Prostate gland (tissue), 2 donors: ENCODE results near the gene ZC3H12D. TPM values are rescaled to one million over a fixed set of nuclear protein-coding genes. Genes with fewer than 3 reads are reported as not detected.

Experiments
- DNase-seq: peaks from one replicate; pipeline ENCODE4 v3.0.0-alpha.2; 2019; ENCODE audit warnings: low spot score
- H3K27ac ChIP-seq, 2 donors: fragments of 200-600 bp; sonication (generic); 2 replicates each; pipeline ENCODE4 v1.5.1; 2017 to 2019
- H3K27me3 ChIP-seq: fragments of 200-600 bp; sonication (generic); replicated peaks from 2 replicates; pipeline ENCODE4 v1.5.1; 2019; ENCODE audit not compliant: insufficient read depth
- H3K36me3 ChIP-seq, 2 donors: fragments of 200-600 bp; sonication (generic); 1 replicate in 1 of 2; 2 replicates in 1 of 2; pipeline versions ENCODE4 v1.5.1 to v1.8.1; 2017 to 2019
- H3K4me1 ChIP-seq: fragments of 200-600 bp; sonication (generic); replicated peaks from 2 replicates; pipeline ENCODE4 v1.5.1; 2019
- H3K4me3 ChIP-seq, 2 donors: fragments of 200-600 bp; sonication (generic); 2 replicates each; pipeline ENCODE4 v1.5.1; 2017 to 2019
- H3K9me3 ChIP-seq: fragments of 200-600 bp; sonication (generic); 2 replicates; pipeline ENCODE4 v1.5.1; 2017
- CTCF ChIP-seq, 4 experiments: fragments of 200-600 bp in 2 of 4; fragments of 450-650 bp in 2 of 4; sonication (generic) in 2 of 4; IDR thresholded peaks; 1 replicate in 3 of 4; 2 replicates in 1 of 4; pipeline ENCODE4 v1.5.1; 2016 to 2019; ENCODE audit warnings: antibody characterized with exemption in 4 of 4, mild to moderate bottlenecking in 2 of 4, moderate library complexity in 2 of 4
- POLR2A ChIP-seq: fragments of 450-650 bp; IDR thresholded peaks from one replicate; pipeline ENCODE4 v1.6.1; 2016; ENCODE audit warnings: antibody characterized with exemption, mild to moderate bottlenecking
- POLR2AphosphoS5 ChIP-seq: sonication (generic); formaldehyde crosslinking; IDR thresholded peaks from one replicate; pipeline ENCODE4 v1.6.1; 2017; ENCODE audit warnings: antibody characterized with exemption
- WGBS: methylation state at CpG from one replicate; pipeline ENCODE4 v1.1.5; 2018; 5-methylcytosine and 5-hydroxymethylcytosine counted together
- intact Hi-C: fragments of 100-400 bp; cut with DNase I; formaldehyde crosslinking; loops from one replicate; pipeline ENCODE4 v1.14.2; 2022
- small RNA-seq, 2 donors: library from RNA; depleted of rRNA; stranded (forward); fragments of <200 nt; gene quantifications; one replicate each; pipeline ENCODE3, GENCODE V24; 2016
- total RNA-seq, 2 donors: library from RNA; depleted of rRNA; stranded (reverse); fragments of >200 nt; gene quantifications; one replicate each; pipeline ENCODE4 v1.1.0, GENCODE V29; 2016

Gene ZC3H12D
- total RNA-seq, 2 donors from 2014 or later = 1.5 to 3.5 TPM

DNA sequence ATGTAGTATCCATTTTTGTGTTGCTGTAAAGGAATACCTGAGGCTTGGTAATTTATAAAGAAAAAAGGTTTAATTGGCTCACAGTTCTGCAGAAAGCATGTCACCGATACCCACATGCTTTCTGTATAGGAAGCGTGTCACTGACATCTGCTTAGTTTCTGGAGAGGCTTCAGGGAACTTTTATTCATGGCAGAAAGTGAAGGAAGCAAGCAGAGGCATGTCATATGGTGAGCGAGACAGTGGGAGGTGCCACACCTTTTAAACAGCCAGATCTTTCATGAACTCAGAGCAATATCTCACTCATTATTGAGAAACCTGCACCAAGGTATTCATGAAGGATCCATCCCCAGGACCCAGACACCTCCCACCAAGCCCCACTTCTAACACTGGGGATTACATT, 81.3 kb downstream of the ZC3H12D start:
- intact Hi-C loops = no loop called here
- Histone ChIP-seq H3K4me1 (no peaks in the 10 kb centered on the region), H3K4me3 (no peak overlapping the region), H3K36me3 (no peaks in the 10 kb centered on the region), H3K9me3 (no peaks in the 10 kb centered on the region), H3K27ac (no peak overlapping the region), H3K27me3 (no peaks in the 10 kb centered on the region)
- no peak for DNase-seq
- 97% methylated on average over 3 of the region's 3 CpGs for WGBS
- TF ChIP-seq POLR2AphosphoS5 (no peak), POLR2A (no peak), CTCF (IDR thresholded peaks at IDR 0.05) (no peak)

- H3K27ac ChIP-seq = no peak within 1 kb of the TSS
- 98% methylated on average over 11 of the region's 11 CpGs for WGBS
- H3K9me3 ChIP-seq = no peaks in the 10 kb centered on the region
- H3K36me3 ChIP-seq = no peaks in the 10 kb centered on the region
- no peak for DNase-seq
- no peaks in the 10 kb centered on the region for H3K27me3 ChIP-seq
- intact Hi-C loops = no loop called here
- no peak within 1 kb of the TSS for H3K4me3 ChIP-seq
- H3K4me1 ChIP-seq = no peaks in the 10 kb centered on the region
- TF ChIP-seq POLR2A (no peak), POLR2AphosphoS5 (no peak), CTCF (IDR thresholded peaks at IDR 0.05) (no peak)
Measured at GRCh38 chr6:149400050-149400449, 84.8 kb downstream of the ZC3H12D start, which contains the start of gene SUMO4. Gene SUMO4, plus strand, starts transcription at chr6:149400262. Its CDS starts 130 bp downstream, at chr6:149400392.

- Histone ChIP-seq H3K4me3 (no peak overlapping the region), H3K27me3 (no peaks in the 10 kb centered on the region), H3K9me3 (no peaks in the 10 kb centered on the region), H3K27ac (no peak overlapping the region), H3K36me3 (no peaks in the 10 kb centered on the region), H3K4me1 (no peaks in the 10 kb centered on the region)
- 97% methylated on average over 6 of the region's 6 CpGs for WGBS
- TF ChIP-seq POLR2AphosphoS5 (no peak), CTCF (IDR thresholded peaks at IDR 0.05) (no peak), POLR2A (no peak)
- intact Hi-C loops = no loop called here
- no peak for DNase-seq
Measured at GRCh38 chr6:149397384-149397783, 87.4 kb downstream of the ZC3H12D start.

Small RNA genes within 50 kb of the gene (small RNA-seq; reads per million reads assigned to genes)
- 0 to 2.7 reads per million in 2 donors for gene RNU7-3P

Other genes with a start within 250 kb of the ZC3H12D start
- 10 to 100 TPM; 58.8 to 66.3 TPM for gene TAB2, start 167.3 kb downstream of the ZC3H12D start, total RNA-seq
- gene SUMO4, start 84.8 kb downstream of the ZC3H12D start, total RNA-seq = 1 to 10 TPM; 2.0 to 2.4 TPM
- gene PPIL4, start 61.0 kb upstream of the ZC3H12D start, total RNA-seq = 10 to 100 TPM; 23.4 to 27.2 TPM
- gene GINM1, start 81.4 kb upstream of the ZC3H12D start, total RNA-seq = 10 to 100 TPM; 43.6 to 44.7 TPM
- gene KATNA1, start 163.7 kb upstream of the ZC3H12D start, total RNA-seq = 10 to 100 TPM; 12.8 to 25.2 TPM
- gene LATS1, start 233.1 kb upstream of the ZC3H12D start, total RNA-seq = 10 to 100 TPM; 28.7 to 44.8 TPM